EH (cell line): ENCODE measurements around the gene ACTR3.

Source experiments
- DNase-seq: peaks from one replicate; pipeline ENCODE4 v3.0.0-alpha.2; 2015; ENCODE audit warnings: low read depth

ACTR3 gene

DNA sequence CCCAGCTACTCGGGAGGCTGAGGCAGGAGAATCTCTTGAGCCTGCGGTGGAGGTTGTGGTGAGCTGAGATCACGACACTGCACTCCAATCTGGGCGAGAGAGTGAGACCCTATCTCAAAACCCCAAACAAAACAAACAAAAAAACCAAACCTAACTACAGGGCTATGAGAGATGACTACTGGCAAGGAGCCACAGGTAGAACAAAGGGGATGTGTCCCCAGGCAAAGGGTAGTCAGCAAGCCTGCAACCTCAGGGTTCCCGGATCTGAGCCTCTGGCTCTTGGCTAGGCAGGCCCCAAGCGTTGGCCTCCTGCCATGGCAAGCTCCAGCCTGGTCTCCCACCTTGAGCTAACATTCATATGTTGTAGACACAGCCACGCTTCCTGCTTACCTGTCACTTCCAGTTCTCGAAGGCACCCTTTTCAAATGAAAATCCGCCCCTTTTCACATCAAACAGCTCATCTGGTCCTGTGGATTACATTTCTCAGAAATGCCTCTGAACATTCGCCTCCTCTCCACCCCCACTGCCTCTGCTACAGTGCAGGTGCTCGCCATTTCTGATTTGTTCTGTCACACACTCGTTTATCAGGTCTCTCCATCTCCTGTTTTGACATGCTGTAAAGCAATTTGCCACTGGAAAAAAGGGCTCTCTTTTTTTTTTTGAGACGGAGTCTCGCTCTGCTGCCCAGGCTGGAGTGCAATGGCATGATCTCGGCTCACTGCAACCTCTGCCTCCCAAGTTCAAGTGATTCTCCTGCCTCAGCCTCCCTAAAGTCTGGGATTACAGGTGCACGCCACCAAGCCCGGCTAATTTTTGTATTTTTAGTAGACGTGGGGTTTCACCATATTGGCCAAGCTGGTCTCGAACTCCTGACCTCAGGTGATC lies 13.1 kb upstream of the ACTR3 start:
- DNase-seq, result no peak

DNA sequence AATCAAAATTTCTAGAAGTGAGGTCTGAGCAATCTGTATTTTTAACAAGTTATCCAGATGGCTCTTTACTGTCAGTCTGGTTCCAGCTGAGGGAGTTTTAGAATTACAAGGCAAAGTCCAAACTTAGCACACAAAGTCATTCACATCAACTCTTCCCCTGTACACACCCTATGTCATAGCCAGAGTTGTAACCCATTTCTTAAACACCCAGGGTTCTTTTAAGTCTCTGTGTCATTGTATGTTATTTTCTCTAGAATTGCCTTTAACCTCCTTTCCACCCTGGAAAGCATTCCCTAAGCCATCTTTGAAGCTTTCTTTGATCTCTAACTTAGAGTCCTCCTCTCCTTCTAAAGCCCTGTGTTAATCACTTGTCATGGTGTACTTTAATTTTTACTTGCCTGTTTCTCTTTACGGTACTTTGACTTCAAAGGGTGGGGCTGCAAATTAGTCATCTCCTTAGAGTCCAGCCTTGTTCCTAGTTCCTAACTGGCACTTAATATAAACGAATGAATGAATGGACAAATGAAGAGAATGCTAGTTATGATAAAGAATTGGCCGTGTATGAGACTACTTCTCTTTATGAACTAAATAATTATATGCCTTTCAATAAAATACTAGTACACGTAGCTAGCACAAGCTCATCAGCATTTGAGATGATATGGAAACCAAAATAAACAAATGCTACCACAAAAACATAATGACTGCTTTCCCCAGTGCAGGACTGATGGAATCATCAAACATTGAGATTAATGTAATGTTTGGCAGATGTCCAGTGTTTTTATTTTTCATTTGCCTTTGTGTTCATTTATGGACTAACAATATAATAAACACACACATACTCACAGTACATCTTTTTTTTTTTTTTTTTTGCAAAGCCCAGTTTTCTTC lies 11.9 kb upstream of the ACTR3 start:
- DNase-seq, result peak; percentile 67

DNA sequence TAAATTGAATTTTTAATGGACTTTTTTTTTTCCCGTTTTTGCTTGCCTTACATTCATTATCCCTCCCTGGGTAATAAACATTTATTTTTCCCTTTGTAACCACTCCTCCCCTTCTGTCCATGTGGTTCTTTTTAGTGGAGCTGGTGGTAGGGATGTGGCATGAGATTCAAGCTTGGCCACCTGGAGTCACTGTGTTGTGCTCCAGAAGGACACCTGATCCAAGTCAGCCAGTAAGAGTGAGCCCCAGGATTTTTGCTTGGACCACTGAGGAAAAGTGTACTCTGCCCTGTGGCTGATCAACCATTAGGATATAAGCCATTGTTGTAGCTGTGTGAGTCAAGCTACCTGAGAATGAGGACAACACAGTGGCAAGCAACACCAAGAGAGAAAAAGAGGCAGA lies 11.1 kb upstream of the ACTR3 start:
- DNase-seq, result no peak

DNA sequence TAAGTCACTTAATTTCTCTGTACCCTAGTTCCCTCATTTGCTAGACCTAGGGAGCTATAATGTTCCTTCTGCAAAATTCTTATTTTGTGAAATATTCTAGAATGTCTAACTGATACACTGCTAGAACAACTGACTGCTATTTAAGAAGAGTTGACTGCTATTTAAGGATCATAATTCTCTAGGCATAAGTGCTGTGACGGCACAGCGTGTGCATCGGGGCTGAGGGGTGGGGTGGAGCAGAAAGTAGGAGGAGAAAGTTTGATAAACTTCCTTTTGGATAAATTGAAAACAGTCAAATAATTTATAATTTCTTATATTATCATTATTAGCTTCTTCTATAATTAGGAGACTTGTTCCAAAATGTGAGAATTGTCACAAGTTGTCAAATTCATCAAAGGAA lies 10.4 kb upstream of the ACTR3 start:
- no peak for DNase-seq

DNA sequence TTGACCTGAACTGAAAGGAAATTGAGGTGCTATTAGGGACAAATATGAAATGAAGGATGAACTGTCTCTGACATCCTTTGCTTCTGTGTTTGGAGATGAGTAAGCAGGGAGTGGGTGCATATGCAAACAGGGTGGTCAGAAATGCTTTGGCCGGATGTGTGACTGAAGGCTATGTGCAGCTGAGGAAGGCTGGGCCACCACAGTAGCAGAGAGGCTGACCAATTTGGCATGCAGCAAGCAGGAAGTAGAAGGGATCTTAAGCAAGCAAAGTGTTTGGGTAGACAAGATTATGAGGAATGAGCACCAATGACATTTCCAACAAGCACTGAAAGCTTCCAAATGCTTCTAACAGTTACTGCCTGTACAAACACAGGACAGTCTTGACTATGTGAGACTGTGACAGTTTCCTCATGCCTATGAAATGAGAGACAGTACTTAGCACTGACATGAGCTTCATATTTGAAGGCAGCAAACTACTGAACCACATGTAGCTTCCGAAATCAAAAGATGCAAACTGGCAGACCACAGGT lies 3.3 kb upstream of the ACTR3 start:
- peak; percentile 97 for DNase-seq

DNA sequence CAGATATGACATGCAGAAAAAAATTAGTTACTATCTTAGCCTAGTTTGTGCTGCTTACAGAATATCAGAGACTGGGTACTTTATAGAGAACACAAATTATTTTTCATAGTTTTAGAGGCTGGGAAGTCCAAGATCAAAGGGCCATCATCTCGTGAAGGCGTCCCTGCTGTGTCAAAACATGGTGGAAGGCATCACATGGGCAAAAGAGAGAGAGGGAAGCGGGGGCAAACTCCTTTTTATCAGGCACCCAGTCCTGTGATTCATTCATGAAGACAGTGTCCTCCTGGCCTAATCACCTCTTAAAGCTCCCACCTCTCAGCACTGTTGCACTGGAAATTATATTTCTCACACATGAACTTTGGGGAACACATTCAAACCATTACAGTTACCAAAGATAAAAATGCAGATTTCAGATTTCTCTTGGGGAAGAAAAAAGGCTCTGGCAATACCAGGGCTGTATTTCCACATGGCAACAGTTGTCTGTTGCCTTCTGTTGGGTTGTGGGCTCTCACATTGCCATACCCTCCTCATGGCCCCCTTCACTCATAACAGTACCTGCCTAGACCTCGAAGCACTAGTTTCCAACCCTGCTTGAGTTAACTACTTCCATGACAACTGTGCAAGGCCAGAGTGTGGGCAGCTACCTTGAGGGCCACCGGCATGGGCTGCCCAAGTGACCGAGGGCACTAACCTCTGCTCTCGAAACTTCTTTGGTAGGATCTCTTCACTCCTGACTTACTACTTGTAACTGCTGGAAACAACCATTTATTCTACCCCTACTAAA lies 2.7 kb upstream of the ACTR3 start:
- no peak for DNase-seq

DNA sequence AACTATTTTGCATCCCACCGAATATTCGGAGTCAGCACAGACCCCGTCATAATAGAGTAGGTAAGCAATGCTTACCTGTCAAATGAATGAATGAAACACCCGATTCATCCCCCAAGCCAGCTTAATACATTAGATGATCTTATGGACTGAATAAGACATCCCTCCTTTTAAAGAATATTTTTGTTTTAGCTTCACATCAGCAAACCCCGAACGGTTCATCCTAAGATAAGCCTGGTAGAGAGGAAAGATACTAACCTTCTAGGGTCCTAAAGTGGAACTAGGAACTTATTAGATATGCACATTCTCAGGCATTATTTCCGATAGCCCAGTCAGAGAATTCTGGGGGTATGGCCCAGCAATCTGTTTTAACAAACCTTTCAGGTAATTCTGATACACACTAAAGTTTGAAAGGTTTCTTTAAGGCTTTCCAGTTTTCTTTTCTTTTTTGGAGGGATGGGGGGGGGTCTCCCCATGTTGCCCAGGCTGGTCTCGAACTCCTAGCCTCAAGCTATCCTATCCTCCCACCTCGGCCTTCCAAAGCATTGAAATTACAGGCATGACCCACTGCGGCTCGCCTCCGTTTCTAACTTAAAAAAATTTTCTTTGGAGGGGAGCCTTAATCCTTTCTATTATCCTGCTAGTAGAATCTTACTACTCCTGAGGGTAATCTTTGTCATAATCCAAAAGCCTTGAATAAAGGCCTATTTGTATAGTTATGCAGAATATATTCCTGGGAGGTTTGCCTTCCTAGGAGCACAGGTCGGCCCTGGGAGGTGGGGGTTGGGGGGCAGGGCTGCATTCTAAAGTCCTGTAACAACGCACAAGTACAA lies 1.0 kb upstream of the ACTR3 start:
- no peak for DNase-seq

DNA sequence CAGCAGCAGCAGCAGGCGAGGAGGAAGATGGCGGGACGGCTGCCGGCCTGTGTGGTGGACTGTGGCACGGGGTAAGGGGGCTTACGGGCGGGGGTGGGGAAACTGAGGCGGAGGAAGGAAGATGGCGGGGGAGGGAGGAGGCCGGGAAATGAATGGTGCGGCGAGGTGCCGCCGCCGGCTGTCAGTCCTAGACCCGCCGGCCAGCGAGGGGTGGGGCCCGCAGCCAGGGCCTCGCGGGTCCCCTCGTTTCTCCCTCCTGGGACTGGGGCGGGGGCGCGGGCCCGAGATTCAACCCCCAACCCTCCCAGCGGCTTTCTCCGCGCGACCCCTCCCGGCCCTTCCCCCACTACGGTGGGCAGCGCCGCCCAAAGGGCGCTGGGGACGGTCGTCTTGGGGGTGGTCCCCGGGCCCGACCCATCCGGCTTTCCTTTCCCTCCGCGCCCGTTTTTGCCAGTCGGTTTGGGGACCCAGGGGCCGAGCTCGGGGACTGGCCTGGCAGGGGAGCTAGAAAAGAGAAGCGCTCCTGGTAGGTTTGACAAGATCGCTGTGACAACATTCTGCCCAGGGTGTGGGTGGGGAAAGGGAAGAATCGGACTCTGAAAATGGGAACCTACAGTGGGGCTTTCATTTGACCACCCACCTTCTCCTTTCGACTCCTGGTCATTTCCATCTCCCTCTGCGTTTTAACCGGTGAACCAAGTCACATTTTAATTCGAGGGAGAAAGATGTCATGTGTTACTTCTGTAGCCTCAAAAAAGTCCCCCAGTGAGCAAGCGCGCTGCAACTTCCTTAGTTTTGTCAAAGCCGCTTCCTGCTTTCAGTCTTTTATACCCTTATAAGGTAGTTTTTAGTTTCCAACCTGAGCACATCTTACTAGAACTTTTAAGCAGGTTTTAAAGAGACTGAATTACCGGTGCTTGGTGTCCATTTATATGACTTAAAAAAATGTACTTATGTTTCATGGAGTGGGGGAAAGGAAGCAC lies 655 bp downstream of the ACTR3 start:
- DNase-seq, result peak; percentile 89

DNA sequence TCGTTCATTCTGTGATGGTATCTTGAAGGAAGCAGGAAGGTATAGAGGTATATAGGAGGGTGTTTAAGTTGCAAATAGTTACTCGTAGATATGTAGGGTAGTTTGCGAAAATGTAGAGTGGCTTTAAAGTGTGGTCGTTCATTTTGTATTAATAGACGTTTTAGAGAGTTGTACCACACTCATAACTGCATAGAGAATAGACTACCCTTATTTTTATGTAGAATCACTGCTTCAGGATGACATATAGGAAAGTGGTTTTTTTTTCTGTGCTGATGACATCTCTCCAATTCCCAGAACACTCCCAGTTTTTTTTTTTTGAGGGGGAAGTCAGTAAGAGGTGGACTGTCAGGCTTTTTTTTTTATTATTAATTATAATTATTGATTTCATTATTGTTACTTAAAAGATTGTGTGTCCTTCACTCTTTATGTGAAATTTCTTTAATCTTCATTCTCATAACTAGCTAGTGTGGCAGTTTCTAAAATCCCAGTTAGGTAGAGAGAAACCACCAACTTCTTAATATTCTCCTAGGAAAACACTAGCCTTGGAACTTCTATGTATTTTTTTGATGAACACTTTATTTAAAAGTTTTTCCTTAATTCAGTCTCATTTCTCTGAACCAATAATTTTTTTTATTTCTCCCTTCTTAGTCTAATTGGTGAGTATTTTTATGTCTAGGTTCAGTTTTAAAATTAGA lies 1.5 kb downstream of the ACTR3 start:
- DNase-seq, result peak; percentile 49

DNA sequence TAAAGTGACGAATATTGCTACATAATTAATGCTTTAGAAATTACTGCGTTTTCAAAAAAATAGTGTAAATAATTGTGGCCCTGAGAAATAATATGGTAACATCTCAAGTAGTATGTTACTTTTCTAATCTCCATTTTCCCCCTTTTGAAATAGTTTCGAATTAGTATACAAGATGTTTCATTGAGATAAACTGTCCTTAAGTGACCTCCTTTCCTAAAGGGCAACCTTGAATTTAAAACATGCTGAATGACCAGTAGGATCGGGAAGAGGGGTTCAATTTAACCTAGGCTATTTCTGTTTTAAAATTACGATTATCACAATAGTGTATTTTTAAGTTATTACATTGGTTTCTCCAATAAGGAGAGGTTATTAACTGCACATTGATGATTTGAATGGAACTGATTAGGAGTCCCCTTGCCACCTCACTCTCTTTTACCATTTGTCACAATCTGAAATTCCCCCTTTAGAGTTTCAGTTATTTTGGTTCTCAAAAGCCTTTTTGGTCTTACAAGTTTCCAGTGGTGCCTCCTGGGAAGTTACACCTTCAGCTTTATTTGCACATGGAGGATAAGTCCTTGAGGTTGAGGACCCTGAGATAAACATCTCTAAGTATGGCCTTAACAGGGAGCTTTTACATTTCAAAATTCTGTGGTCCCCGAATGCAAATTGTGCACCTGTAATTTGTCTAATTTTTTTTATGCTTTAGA lies 2.3 kb downstream of the ACTR3 start:
- DNase-seq, result no peak

DNA sequence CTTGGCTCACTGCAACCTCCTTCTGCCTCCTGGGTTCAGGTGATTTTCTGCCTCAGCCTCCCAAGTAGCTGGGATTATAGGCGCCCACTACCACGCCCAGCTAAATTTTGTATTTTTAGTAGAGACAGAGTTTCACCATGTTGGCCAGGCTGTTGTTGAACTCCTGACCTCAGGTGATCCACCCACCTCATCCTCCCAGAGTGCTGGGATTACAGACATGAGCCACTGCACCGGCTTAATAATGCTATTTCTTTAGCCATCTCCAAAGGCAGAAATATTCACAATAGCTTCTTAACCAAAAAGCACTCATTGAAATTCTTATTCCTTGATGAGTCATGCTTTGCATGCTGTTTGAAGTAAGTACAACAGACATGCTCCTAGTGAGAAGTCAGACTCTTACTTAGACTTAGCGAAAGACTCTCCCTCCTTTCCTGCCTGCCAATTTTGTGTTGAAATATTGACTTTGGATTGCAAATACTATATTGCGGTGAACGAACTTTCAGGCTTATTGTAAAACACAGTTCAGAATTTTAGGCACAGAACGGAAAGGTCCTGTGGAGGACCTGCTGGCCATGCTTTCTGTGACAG lies 4.4 kb downstream of the ACTR3 start:
- DNase-seq, result peak; percentile 90

DNA sequence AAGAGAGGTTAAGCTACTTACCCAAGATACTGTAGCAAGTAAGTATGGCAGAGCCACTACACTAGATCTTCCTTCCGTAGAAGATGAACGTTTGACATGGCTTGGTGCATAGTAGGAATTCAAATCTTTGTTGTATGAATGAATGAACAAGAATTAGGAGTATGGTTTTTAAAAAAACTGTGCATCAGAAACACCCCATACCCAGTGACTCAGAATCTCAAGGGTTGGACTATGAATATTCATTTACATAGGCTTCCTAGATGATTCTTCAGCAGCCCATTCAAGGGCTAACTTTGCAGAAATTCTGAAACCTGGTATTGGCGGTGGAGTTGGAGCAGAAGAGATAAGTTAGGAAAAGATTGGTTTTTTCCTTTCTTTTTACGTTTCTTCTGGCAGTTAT lies 5.4 kb downstream of the ACTR3 start:
- peak; percentile 21 for DNase-seq

DNA sequence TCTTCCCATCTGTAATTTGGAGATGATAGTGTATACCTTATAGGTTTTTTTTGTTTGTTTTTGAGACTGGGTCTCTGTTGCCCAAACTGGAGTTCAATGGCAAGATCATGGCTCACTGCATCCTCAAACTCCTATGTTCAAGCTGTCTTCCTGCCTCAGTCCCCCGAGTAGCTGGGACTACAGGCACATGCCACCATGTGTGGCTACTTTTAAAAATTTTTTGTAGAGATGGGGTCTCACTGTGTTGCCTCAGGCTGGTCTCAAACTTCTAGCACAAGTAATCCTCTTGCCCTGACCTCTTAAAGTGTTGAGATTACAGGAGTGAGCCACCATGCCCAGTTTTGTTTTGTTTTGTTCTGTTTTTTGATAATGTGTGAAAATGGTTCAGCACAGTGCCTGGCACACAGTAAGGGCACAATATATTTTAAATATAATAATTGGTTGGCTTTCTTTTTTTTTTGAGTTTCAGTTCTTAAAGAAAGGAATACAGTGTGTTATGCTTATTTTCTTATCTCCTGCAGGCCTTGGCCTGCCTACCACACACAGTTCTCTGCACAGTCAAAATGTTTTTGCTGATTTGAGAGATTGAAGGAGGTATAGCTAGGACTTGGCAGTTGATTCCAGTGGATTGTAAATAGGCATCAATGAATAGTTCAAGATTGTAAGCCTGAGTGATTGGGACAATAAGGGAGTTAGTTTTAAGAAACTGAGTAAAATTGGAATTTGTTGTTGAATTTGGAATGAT lies 6.1 kb downstream of the ACTR3 start:
- DNase-seq, result no peak

DNA sequence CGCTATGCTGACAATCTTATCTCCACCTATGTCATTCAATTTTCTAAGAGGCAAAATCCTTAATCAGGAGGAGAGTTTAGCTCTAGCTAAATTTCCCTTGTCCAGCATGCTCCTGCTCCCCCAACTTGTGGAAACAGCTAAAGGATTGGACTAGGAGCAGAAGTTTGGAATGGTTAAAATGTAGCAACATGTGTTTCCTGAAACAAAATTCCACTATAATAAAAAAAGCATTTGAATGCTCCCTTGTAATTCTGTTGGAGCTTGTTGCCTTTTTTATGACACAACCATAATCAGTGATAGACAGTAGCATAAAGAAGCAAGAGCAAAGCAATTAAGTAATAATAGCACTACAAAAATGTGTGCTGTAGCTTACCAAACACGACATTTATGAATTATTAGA lies 6.9 kb downstream of the ACTR3 start:
- peak; percentile 72 for DNase-seq

DNA sequence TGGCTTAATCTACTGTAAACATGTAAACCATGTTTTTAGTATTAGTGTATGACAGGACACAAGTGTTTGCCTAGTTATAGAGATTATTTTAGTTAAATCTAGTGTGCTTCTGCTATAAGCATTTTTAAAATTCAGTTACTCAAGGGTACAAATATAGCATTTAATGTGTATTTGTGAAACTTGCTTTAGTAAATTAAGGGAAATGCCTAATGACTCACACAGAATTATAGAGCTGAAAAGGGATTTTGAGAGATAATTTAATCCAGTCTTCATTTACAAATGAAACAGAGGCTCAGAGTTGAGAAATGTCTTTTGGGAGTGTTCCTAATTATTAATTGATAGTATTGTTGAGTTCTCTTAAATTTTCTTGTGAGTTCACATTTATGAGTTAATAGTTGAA lies 8.2 kb downstream of the ACTR3 start:
- DNase-seq, result peak; percentile 32

DNA sequence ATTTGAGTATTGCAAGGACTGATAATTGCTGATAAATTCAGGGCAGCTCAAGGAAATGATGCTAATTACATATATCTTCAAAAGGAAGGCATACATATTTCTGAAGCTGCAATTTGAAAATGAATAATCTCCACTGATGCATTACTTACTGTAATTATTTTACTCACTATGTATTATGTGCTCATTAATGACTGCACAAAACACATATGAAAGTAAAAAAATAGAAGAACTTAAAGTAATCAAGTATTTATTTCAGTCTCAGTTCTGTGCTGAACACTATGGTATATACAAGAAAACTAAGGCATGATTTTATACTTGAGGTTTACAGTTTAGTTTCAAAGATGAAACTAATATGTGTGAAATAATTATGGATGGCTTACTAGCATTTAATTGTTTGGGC lies 9.3 kb downstream of the ACTR3 start:
- DNase-seq, result no peak

DNA sequence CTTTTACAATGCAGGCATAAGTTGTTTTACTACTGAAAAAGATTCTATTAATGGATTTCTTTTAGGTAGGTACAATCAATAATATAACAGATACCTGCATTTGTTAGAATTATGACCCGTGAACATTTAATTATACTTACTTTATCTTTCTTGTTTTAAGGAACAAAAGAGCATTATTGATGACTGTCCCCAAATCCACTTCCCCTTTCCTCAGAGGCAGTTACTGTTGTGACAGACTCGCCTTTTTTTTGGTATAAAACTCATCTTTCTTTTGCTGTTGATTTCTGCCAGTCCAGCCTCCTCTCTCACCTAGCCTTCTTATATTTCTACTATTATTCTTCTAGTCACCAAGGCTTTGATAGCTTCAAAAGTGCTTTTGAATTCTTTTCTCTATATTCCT lies 12.1 kb downstream of the ACTR3 start:
- no peak for DNase-seq

DNA sequence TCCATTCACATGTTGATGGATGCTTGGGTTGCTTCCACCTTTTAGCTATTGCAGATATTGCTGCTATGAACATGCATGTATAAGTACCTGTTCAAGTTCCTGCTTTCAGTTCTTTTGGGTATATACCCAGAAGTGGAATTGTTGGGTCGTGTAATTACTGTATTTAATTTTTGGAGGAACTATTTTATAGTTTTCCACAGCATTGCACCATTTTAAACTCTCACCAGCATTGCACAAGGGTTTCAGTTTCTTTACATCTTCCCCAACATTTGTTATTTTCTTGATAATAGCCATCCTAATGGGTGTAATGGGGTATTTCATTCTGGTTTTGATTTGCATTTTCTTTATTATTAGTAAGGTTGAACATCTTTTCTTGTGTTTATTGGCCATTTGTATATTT lies 16.0 kb downstream of the ACTR3 start:
- no peak for DNase-seq
